HEK293 (cell line): ENCODE data around the gene NATD1.

Source experiments
- CTCF ChIA-PET: fragments of 350-600 bp; formaldehyde crosslinking; extraction: SDS; loops from one replicate; lab custom pipeline; 2021; ENCODE audit warnings: antibody characterized with exemption; lab: Yijun Ruan, JAX
- POLR2A ChIA-PET: fragments of 300-600 bp; formaldehyde crosslinking; extraction: SDS; loops from one replicate; lab custom pipeline; 2020; ENCODE audit warnings: antibody characterized with exemption, inconsistent platforms; lab: Yijun Ruan, JAX
- H3K27ac ChIP-seq: fragments of 200-500 bp; sonication (Bioruptor generic); 2 replicates; pipeline ENCODE4 v1.5.1; 2014; ENCODE audit warnings: low read depth, low read length, control low read depth, inconsistent platforms; ENCODE audit errors: extremely low read depth
- H3K36me3 ChIP-seq, 2 experiments: fragments of 200-500 bp in 1 of 2; sonication (Bioruptor generic) in 1 of 2; 1 replicate in 1 of 2; 2 replicates in 1 of 2; pipeline ENCODE4 v1.5.1; 2014 to 2017; ENCODE audit warnings: inconsistent platforms in 2 of 2, low read length in 2 of 2; ENCODE audit not compliant: control insufficient read depth in 2 of 2, insufficient read depth in 1 of 2
- H3K4me1 ChIP-seq: fragments of 200-500 bp; sonication (Bioruptor generic); 2 replicates; pipeline ENCODE4 v1.5.1; 2014; ENCODE audit warnings: mild to moderate bottlenecking, low read length, inconsistent platforms; ENCODE audit not compliant: control insufficient read depth, insufficient read depth
- H3K4me3 ChIP-seq: 2 replicates; pipeline ENCODE4 v1.5.1; 2011; ENCODE audit warnings: low read depth, mild to moderate bottlenecking, control low read depth, low read length, moderate library complexity
- H3K9me3 ChIP-seq: fragments of 200-500 bp; sonication (Bioruptor generic); 2 replicates; pipeline ENCODE4 v1.5.1; 2014; ENCODE audit warnings: low read depth, low read length, inconsistent platforms; ENCODE audit not compliant: control insufficient read depth, insufficient read depth
- MEIS1 ChIP-seq: sonication (generic); formaldehyde crosslinking; IDR thresholded peaks from 2 replicates; pipeline ENCODE4 v1.8.1; 2022; ENCODE audit warnings: missing genetic modification reagents, mild to moderate bottlenecking, borderline replicate concordance
- OSR2 ChIP-seq: fragments of 450-650 bp; formaldehyde crosslinking; IDR thresholded peaks from 2 replicates; pipeline ENCODE4 v1.5.1; 2016; ENCODE audit warnings: missing biosample characterization, missing genetic modification characterization
- PRDM10 ChIP-seq: fragments of 450-650 bp; formaldehyde crosslinking; IDR thresholded peaks from 2 replicates; pipeline ENCODE4 v1.5.1; 2016; ENCODE audit warnings: missing biosample characterization, missing genetic modification characterization
- SCRT1 ChIP-seq: fragments of 450-650 bp; formaldehyde crosslinking; IDR thresholded peaks from 2 replicates; pipeline ENCODE4 v1.5.1; 2016; ENCODE audit warnings: missing biosample characterization, missing genetic modification characterization, borderline replicate concordance
- SP2 ChIP-seq: fragments of 450-650 bp; formaldehyde crosslinking; IDR thresholded peaks from 2 replicates; pipeline ENCODE4 v1.5.1; 2016; ENCODE audit warnings: missing biosample characterization, missing genetic modification characterization
- YY1 ChIP-seq: fragments of 450-650 bp; formaldehyde crosslinking; IDR thresholded peaks from 2 replicates; pipeline ENCODE4 v1.5.1; 2018; ENCODE audit warnings: missing biosample characterization, missing genetic modification characterization
- YY2 ChIP-seq: fragments of 450-650 bp; formaldehyde crosslinking; IDR thresholded peaks from 2 replicates; pipeline ENCODE4 v1.5.1; 2016; ENCODE audit warnings: missing biosample characterization, missing genetic modification characterization
- ZBTB17 ChIP-seq: fragments of 450-650 bp; formaldehyde crosslinking; IDR thresholded peaks from 2 replicates; pipeline ENCODE4 v1.5.1; 2016; ENCODE audit warnings: missing biosample characterization, missing genetic modification characterization
- ZBTB20 ChIP-seq: fragments of 450-650 bp; formaldehyde crosslinking; IDR thresholded peaks from 2 replicates; pipeline ENCODE4 v1.5.1; 2016; ENCODE audit warnings: missing biosample characterization, missing genetic modification characterization
- ZBTB26 ChIP-seq: fragments of 450-650 bp; formaldehyde crosslinking; optimal IDR thresholded peaks from 2 replicates; pipeline ENCODE3; 2016; ENCODE audit warnings: missing biosample characterization, mild to moderate bottlenecking, missing genetic modification characterization
- ZEB2 ChIP-seq: fragments of 450-650 bp; formaldehyde crosslinking; IDR thresholded peaks from 2 replicates; pipeline ENCODE4 v1.5.1; 2016; ENCODE audit warnings: missing biosample characterization, missing genetic modification characterization
- ZNF138 ChIP-seq: fragments of 450-650 bp; formaldehyde crosslinking; IDR thresholded peaks from 2 replicates; pipeline ENCODE4 v1.5.1; 2016; ENCODE audit warnings: missing biosample characterization, missing genetic modification characterization, borderline replicate concordance
- ZNF146 ChIP-seq: fragments of 450-650 bp; formaldehyde crosslinking; IDR thresholded peaks from 2 replicates; pipeline ENCODE4 v1.5.1; 2016; ENCODE audit warnings: missing biosample characterization, missing genetic modification characterization
- ZNF223 ChIP-seq: fragments of 450-650 bp; formaldehyde crosslinking; IDR thresholded peaks from 2 replicates; pipeline ENCODE4 v1.5.1; 2016; ENCODE audit warnings: missing biosample characterization, missing genetic modification characterization
- ZNF248 ChIP-seq: fragments of 450-650 bp; formaldehyde crosslinking; IDR thresholded peaks from 2 replicates; pipeline ENCODE4 v1.5.1; 2017; ENCODE audit warnings: missing biosample characterization, missing genetic modification characterization
- ZNF274 ChIP-seq, 2 experiments: fragments of 200-500 bp in 1 of 2; fragments of 450-650 bp in 1 of 2; sonication (Bioruptor generic) in 1 of 2; formaldehyde crosslinking in 1 of 2; IDR thresholded peaks; 2 replicates each; pipeline versions ENCODE4 v1.5.1 to v1.6.1; 2014 to 2016; ENCODE audit warnings: borderline replicate concordance in 1 of 2, inconsistent platforms in 1 of 2, low read length in 1 of 2, missing biosample characterization in 1 of 2, missing genetic modification characterization in 1 of 2
- ZNF302 ChIP-seq: fragments of 450-650 bp; formaldehyde crosslinking; IDR thresholded peaks from 2 replicates; pipeline ENCODE4 v1.5.1; 2016; ENCODE audit warnings: missing biosample characterization, missing genetic modification characterization, low read depth
- ZNF335 ChIP-seq: fragments of 450-650 bp; formaldehyde crosslinking; conservative IDR thresholded peaks from 2 replicates; pipeline ENCODE4 v1.5.1; 2016; ENCODE audit warnings: missing biosample characterization, missing genetic modification characterization
- ZNF510 ChIP-seq: fragments of 450-650 bp; formaldehyde crosslinking; IDR thresholded peaks from 2 replicates; pipeline ENCODE4 v1.5.1; 2018; ENCODE audit warnings: mild to moderate bottlenecking, missing genetic modification characterization, missing biosample characterization; ENCODE audit not compliant: insufficient replicate concordance
- ZNF629 ChIP-seq: fragments of 450-650 bp; formaldehyde crosslinking; IDR thresholded peaks from 2 replicates; pipeline ENCODE4 v1.5.1; 2017; ENCODE audit warnings: missing biosample characterization, missing genetic modification characterization
- ZNF660 ChIP-seq: fragments of 450-650 bp; IDR thresholded peaks from 2 replicates; pipeline ENCODE4 v1.5.1; 2018; ENCODE audit warnings: missing biosample characterization, mild to moderate bottlenecking, missing genetic modification characterization
- ZNF830 ChIP-seq: fragments of 450-650 bp; IDR thresholded peaks from 2 replicates; pipeline ENCODE4 v1.5.0; 2018; ENCODE audit warnings: missing biosample characterization, missing genetic modification characterization, low read depth, mild to moderate bottlenecking, moderate library complexity
- ZXDB ChIP-seq: fragments of 450-650 bp; formaldehyde crosslinking; IDR thresholded peaks from 2 replicates; pipeline ENCODE4 v1.5.1; 2016; ENCODE audit warnings: missing biosample characterization, missing genetic modification characterization
- TF ChIP-seq, protein P1 (sequence below): fragments of 450-650 bp; formaldehyde crosslinking; IDR thresholded peaks from 2 replicates; pipeline ENCODE4 v1.5.1; 2016; ENCODE audit warnings: missing biosample characterization, missing genetic modification characterization
- TF ChIP-seq, protein P2 (sequence below): fragments of 450-650 bp; formaldehyde crosslinking; IDR thresholded peaks from 2 replicates; pipeline ENCODE4 v1.5.1; 2016; ENCODE audit warnings: missing biosample characterization, missing genetic modification characterization

Gene NATD1

DNA sequence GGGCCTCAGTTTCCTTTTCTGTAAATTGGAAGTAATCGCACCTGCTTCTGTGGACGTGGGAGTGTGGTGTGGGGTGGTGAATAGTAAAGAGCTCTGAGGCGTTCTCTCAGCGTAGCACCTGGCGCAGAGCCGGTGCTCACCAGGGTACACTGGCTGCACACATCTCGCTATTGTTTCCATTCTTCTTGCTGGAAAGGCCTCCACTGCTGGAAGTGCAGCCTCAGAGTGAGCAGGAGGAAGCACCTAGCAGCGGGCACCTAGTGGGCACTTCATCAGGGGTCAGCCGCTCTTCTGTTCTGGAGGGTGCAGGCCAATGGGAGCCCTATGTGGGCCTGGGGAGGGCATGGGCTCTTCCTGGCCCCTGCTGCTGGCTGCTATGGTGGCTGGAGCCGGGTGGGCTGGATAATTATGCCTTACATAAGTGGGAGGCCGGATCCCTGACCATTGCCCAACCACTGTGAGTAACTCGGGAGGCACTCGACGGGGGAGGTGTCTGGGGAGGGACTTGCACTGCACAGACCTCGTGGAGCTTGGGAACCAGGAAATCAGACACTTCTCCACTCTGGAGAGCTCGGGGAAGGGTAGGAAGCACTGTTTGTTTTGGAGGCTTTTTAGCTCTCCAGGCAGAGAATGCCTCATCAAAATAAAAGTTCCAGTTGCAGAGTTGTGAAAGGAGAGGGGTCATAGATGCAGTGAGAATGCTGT is 33.0 kb upstream of the NATD1 start (continued):
- TF ChIP-seq ZNF830 (no peak), YY2 (tag by site-specific recombination) (no peak), ZNF510 (tag by site-specific recombination) (no peak), PRDM10 (tag by site-specific recombination) (peak; percentile 46; the same call in 1 of the 2 replicates)

- POLR2A ChIA-PET: interaction anchor here (0.6 to 4.1 kb wide), 9 partner anchors 10 to 244 kb away, joined by 3 to 42 read pairs (median 4); partner anchors contain the start of genes DHRS7B and KCNJ12
- Histone ChIP-seq H3K9me3 (no peaks in the 10 kb centered on the region), H3K4me3 (peak overlapping the region; percentile 68), H3K4me1 (peaks cover 25% of the 10 kb centered on the region), H3K27ac (peak overlapping the region; percentile 70), H3K36me3 (peaks cover 0 to 24% of the 10 kb centered on the region in 2 experiments; a peak in 2 of 3 replicates)
- CTCF ChIA-PET: interaction anchor here (0.6 to 3.7 kb wide), 9 partner anchors 9 to 239 kb away, joined by 3 to 24 read pairs (median 4); no protein-coding TSS in a partner anchor
- TF ChIP-seq ZEB2 (tag by site-specific recombination) (no peak), OSR2 (no peak), ZBTB20 (peak; percentile 17; the same call in 1 of the 2 replicates), ZNF274 (IDR thresholded peaks at IDR 0.05; ENCODE audit: low read length) (no peak), ZNF274 (tag by site-specific recombination; IDR thresholded peaks at IDR 0.05; ENCODE audit: borderline replicate concordance) (no peak), ZXDB (tag by site-specific recombination) (no peak), ZNF248 (no peak), ZBTB26 (tag by site-specific recombination) (no peak), ZNF146 (tag by site-specific recombination) (no peak), ZNF660 (tag by site-specific recombination) (no peak), ZNF223 (tag by site-specific recombination) (no peak), ZNF510 (tag by site-specific recombination) (no peak), ZNF138 (tag by site-specific recombination) (no peak), ZNF629 (tag by site-specific recombination) (no peak), SCRT1 (tag by site-specific recombination) (no peak), ZBTB17 (tag by site-specific recombination) (no peak), ZNF335 (tag by site-specific recombination) (0 out of 2 replicates have a peak, but pooled peaks have one; percentile 17), ZNF302 (no peak), YY1 (tag by site-specific recombination) (no peak), SP2 (tag by site-specific recombination) (peak; percentile 6; the same call in 1 of the 2 replicates), MEIS1 (no peak)
- TF ChIP-seq, protein P1, sequence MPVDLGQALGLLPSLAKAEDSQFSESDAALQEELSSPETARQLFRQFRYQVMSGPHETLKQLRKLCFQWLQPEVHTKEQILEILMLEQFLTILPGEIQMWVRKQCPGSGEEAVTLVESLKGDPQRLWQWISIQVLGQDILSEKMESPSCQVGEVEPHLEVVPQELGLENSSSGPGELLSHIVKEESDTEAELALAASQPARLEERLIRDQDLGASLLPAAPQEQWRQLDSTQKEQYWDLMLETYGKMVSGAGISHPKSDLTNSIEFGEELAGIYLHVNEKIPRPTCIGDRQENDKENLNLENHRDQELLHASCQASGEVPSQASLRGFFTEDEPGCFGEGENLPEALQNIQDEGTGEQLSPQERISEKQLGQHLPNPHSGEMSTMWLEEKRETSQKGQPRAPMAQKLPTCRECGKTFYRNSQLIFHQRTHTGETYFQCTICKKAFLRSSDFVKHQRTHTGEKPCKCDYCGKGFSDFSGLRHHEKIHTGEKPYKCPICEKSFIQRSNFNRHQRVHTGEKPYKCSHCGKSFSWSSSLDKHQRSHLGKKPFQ (tag by site-specific recombination): peak; percentile 42; the same call in 1 of the 2 replicates
- TF ChIP-seq, protein P2, sequence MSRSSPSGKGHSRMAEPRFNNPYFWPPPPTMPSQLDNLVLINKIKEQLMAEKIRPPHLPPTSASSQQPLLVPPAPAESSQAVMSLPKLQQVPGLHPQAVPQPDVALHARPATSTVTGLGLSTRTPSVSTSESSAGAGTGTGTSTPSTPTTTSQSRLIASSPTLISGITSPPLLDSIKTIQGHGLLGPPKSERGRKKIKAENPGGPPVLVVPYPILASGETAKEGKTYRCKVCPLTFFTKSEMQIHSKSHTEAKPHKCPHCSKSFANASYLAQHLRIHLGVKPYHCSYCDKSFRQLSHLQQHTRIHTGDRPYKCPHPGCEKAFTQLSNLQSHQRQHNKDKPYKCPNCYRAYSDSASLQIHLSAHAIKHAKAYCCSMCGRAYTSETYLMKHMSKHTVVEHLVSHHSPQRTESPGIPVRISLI: no peak
Measured at GRCh38 chr17:21285164-21286065, 32.2 kb upstream of the NATD1 start.
